H1 (cell line): ENCODE measurements around the gene ASTN2. TPM values are rescaled to one million over a fixed set of nuclear protein-coding genes. Genes with fewer than 3 reads are reported as not detected.

ENCODE experiments used
- CTCF ChIA-PET: fragments of 300-600 bp; sonication (Branson Sonifier 250); formaldehyde crosslinking; loops from one replicate; lab custom pipeline; 2021; ENCODE audit not compliant: partially characterized antibody; lab: Charles Lee
- POLR2A ChIA-PET: fragments of 300-600 bp; sonication (Branson Sonifier 250); formaldehyde crosslinking; loops from one replicate; lab custom pipeline; 2021; ENCODE audit warnings: inconsistent platforms; ENCODE audit not compliant: partially characterized antibody; lab: Charles Lee
- DNase-seq, 2 experiments: peaks; one replicate each; pipeline versions ENCODE4 v3.0.0 to v3.0.0-alpha.2; 2010 to 2022; ENCODE audit warnings: low spot score in 2 of 2, low read depth in 1 of 2, mixed read lengths in 1 of 2
- FAIRE-seq: peaks from 2 replicates; lab custom pipeline; 2011; peaks lifted over from hg19 to GRCh38; lab: Jason Lieb, UNC
- H2AFZ ChIP-seq: 2 replicates; pipeline ENCODE4 v1.8.1; 2012; ENCODE audit warnings: low read length, inconsistent platforms
- H2AK5ac ChIP-seq: 2 replicates; pipeline ENCODE4 v1.6.1; 2013; ENCODE audit warnings: low read depth, low read length
- H2BK120ac ChIP-seq: replicated peaks from 2 replicates; pipeline ENCODE3; 2013; ENCODE audit warnings: low read depth, low read length, inconsistent platforms
- H2BK12ac ChIP-seq: 2 replicates; pipeline ENCODE4 v1.6.1; 2013; ENCODE audit warnings: low read depth, low read length
- H2BK15ac ChIP-seq: 2 replicates; pipeline ENCODE4 v1.6.1; 2013; ENCODE audit warnings: low read length
- H2BK20ac ChIP-seq: 2 replicates; pipeline ENCODE4 v1.6.1; 2013; ENCODE audit warnings: low read length
- H2BK5ac ChIP-seq: 2 replicates; pipeline ENCODE4 v1.6.1; 2013; ENCODE audit warnings: low read depth, low read length
- H3K14ac ChIP-seq: 2 replicates; pipeline ENCODE4 v1.6.1; 2013; ENCODE audit warnings: inconsistent platforms; ENCODE audit not compliant: insufficient read length
- H3K18ac ChIP-seq: 2 replicates; pipeline ENCODE4 v1.6.1; 2013; ENCODE audit warnings: low read length; ENCODE audit errors: extremely low read depth
- H3K23ac ChIP-seq: 2 replicates; pipeline ENCODE4 v1.6.1; 2013; ENCODE audit warnings: inconsistent platforms; ENCODE audit not compliant: insufficient read length
- H3K23me2 ChIP-seq: 2 replicates; pipeline ENCODE4 v1.6.1; 2013; ENCODE audit warnings: low read depth, low read length
- H3K27ac ChIP-seq: 2 replicates; pipeline ENCODE4 v1.6.1; 2011; ENCODE audit warnings: low read depth, low read length, inconsistent platforms
- H3K27me3 ChIP-seq, 4 experiments: replicated peaks in 1 of 4; 1 replicate in 1 of 4; 2 replicates in 3 of 4; pipeline versions ENCODE4 v1.6.1 to v1.8.1; 2011 to 2013; ENCODE audit warnings: low read length in 3 of 4, mild to moderate bottlenecking in 3 of 4, inconsistent platforms in 2 of 4, mixed read lengths in 2 of 4, moderate library complexity in 1 of 4; ENCODE audit not compliant: control insufficient read depth in 3 of 4, insufficient read depth in 3 of 4; ENCODE audit errors: extremely low read depth in 1 of 4
- H3K36me3 ChIP-seq, 4 experiments: 2 replicates each; pipeline versions ENCODE4 v1.6.1 to v1.8.1; 2011 to 2013; ENCODE audit warnings: mild to moderate bottlenecking in 4 of 4, low read length in 3 of 4, moderate library complexity in 2 of 4, control low read depth in 1 of 4, inconsistent platforms in 1 of 4; ENCODE audit not compliant: insufficient read depth in 4 of 4, control insufficient read depth in 2 of 4
- H3K4ac ChIP-seq: replicated peaks from 2 replicates; pipeline ENCODE3; 2013; ENCODE audit warnings: low read length, low read depth, mixed read lengths, inconsistent platforms; ENCODE audit not compliant: insufficient read length
- H3K4me1 ChIP-seq, 4 experiments: replicated peaks in 1 of 4; 1 replicate in 1 of 4; 2 replicates in 3 of 4; pipeline versions ENCODE4 v1.6.1 to v1.8.1; 2011 to 2013; ENCODE audit warnings: low read length in 3 of 4, inconsistent platforms in 2 of 4, mixed read lengths in 1 of 4; ENCODE audit not compliant: insufficient read depth in 4 of 4, control insufficient read depth in 3 of 4
- H3K4me2 ChIP-seq, 2 experiments: 2 replicates each; pipeline versions ENCODE4 v1.6.1 to v1.8.1; 2011 to 2013; ENCODE audit warnings: low read depth in 2 of 2, low read length in 2 of 2, control low read depth in 1 of 2, inconsistent platforms in 1 of 2, mild to moderate bottlenecking in 1 of 2; ENCODE audit not compliant: insufficient read depth in 1 of 2
- H3K4me3 ChIP-seq, 4 experiments: fragments of 200-600, 300-600 bp in 1 of 4; sonication (generic), shearing (Covaris generic), sonication (Bioruptor Twin) in 1 of 4; 2 replicates each; pipeline versions ENCODE4 v1.5.1 to v1.8.1; 2011 to 2016; ENCODE audit warnings: low read length in 4 of 4, low read depth in 3 of 4, control low read depth in 2 of 4, inconsistent platforms in 2 of 4, mild to moderate bottlenecking in 2 of 4, mixed read lengths in 1 of 4, moderate library complexity in 1 of 4; ENCODE audit not compliant: insufficient read depth in 2 of 4; ENCODE audit errors: extremely low read depth in 1 of 4
- H3K56ac ChIP-seq: replicated peaks from 2 replicates; pipeline ENCODE3; 2013; ENCODE audit warnings: low read depth, mild to moderate bottlenecking, mixed read lengths, low read length, inconsistent platforms; ENCODE audit not compliant: insufficient read length
- H3K79me1 ChIP-seq: 2 replicates; pipeline ENCODE4 v1.6.1; 2013; ENCODE audit warnings: low read depth, low read length, control low read depth
- H3K79me2 ChIP-seq, 2 experiments: 2 replicates each; pipeline versions ENCODE4 v1.6.1 to v1.8.1; 2012 to 2013; ENCODE audit warnings: low read length in 2 of 2, mild to moderate bottlenecking in 2 of 2, inconsistent platforms in 1 of 2; ENCODE audit not compliant: insufficient read depth in 2 of 2, control insufficient read depth in 1 of 2
- H3K9ac ChIP-seq, 4 experiments: replicated peaks in 1 of 4; 1 replicate in 1 of 4; 2 replicates in 3 of 4; pipeline versions ENCODE4 v1.6.1 to v1.8.1; 2011 to 2013; ENCODE audit warnings: low read depth in 3 of 4, low read length in 3 of 4, control low read depth in 2 of 4, mild to moderate bottlenecking in 2 of 4, moderate library complexity in 2 of 4, inconsistent platforms in 1 of 4; ENCODE audit errors: extremely low read depth in 1 of 4
- H3K9me3 ChIP-seq, 2 experiments: 2 replicates each; pipeline versions ENCODE4 v1.6.1 to v1.8.1; 2012 to 2013; ENCODE audit warnings: mild to moderate bottlenecking in 2 of 2, moderate library complexity in 2 of 2, control low read depth in 1 of 2, inconsistent platforms in 1 of 2, low read depth in 1 of 2, low read length in 1 of 2, mixed read lengths in 1 of 2; ENCODE audit not compliant: insufficient read depth in 2 of 2
- H4K20me1 ChIP-seq, 2 experiments: replicated peaks in 1 of 2; 2 replicates each; pipeline versions ENCODE3 to v1.8.1; 2011 to 2013; ENCODE audit warnings: inconsistent platforms in 2 of 2, low read length in 2 of 2, mild to moderate bottlenecking in 1 of 2; ENCODE audit not compliant: insufficient read depth in 2 of 2, control insufficient read depth in 1 of 2
- H4K5ac ChIP-seq: 2 replicates; pipeline ENCODE4 v1.6.1; 2013; ENCODE audit warnings: low read length, low read depth, mixed read lengths, inconsistent platforms; ENCODE audit not compliant: insufficient read length
- H4K8ac ChIP-seq: 2 replicates; pipeline ENCODE4 v1.8.0; 2013; ENCODE audit warnings: mild to moderate bottlenecking, moderate library complexity, low read length, inconsistent platforms; ENCODE audit not compliant: insufficient read depth; ENCODE audit errors: extremely low read depth
- H4K91ac ChIP-seq: replicated peaks from 2 replicates; pipeline ENCODE3; 2013; ENCODE audit warnings: low read length, mixed read lengths, inconsistent platforms; ENCODE audit not compliant: insufficient read length
- CEBPB ChIP-seq: IDR thresholded peaks from 2 replicates; pipeline ENCODE4 v1.6.1; 2012; ENCODE audit warnings: low read depth, low read length
- CHD2 ChIP-seq: IDR thresholded peaks from 2 replicates; pipeline ENCODE4 v1.6.1; 2012; ENCODE audit warnings: low read length, improper control_type of control experiment
- CTBP2 ChIP-seq: IDR thresholded peaks from 2 replicates; pipeline ENCODE4 v1.7.0; 2011; ENCODE audit warnings: borderline replicate concordance, mild to moderate bottlenecking, moderate library complexity, mixed read lengths, low read length; ENCODE audit not compliant: insufficient read depth, insufficient read length
- EZH2 ChIP-seq: fragments of 200-600 bp; sonication (generic); IDR thresholded peaks from 2 replicates; pipeline ENCODE4 v1.7.1; 2012; ENCODE audit warnings: low read depth, mild to moderate bottlenecking, moderate library complexity, low read length, inconsistent platforms; ENCODE audit not compliant: severe bottlenecking
- HDAC2 ChIP-seq, 2 experiments: fragments of 300-600 bp in 1 of 2; sonication (generic) in 1 of 2; IDR thresholded peaks; 2 replicates each; pipeline ENCODE4 v1.6.1; 2011 to 2012; ENCODE audit warnings: low read depth in 2 of 2, low read length in 2 of 2, mild to moderate bottlenecking in 2 of 2, moderate library complexity in 2 of 2, borderline replicate concordance in 1 of 2, inconsistent platforms in 1 of 2
- HDAC6 ChIP-seq: IDR thresholded peaks from one replicate; pipeline ENCODE4 v1.7.1; 2012; ENCODE audit warnings: low read depth, mild to moderate bottlenecking, inconsistent platforms, low read length, moderate library complexity
- JUN ChIP-seq: IDR thresholded peaks from 2 replicates; pipeline ENCODE4 v1.6.1; 2011; ENCODE audit warnings: low read depth, mild to moderate bottlenecking, improper control_type of control experiment, low read length
- POLR2AphosphoS5 ChIP-seq: IDR thresholded peaks from 2 replicates; pipeline ENCODE4 v1.6.1; 2011; ENCODE audit warnings: low read depth, low read length
- SIRT6 ChIP-seq: IDR thresholded peaks from one replicate; pipeline ENCODE4 v1.7.1; 2012; ENCODE audit warnings: low read length, inconsistent platforms
- SP4 ChIP-seq: IDR thresholded peaks from 2 replicates; pipeline ENCODE4 v1.6.1; 2012; ENCODE audit warnings: low read length, inconsistent platforms
- TAF7 ChIP-seq: optimal IDR thresholded peaks from 2 replicates; pipeline ENCODE3; 2011; ENCODE audit warnings: low read depth, mild to moderate bottlenecking, inconsistent platforms, low read length, moderate library complexity, borderline replicate concordance
- TEAD4 ChIP-seq: IDR thresholded peaks from 2 replicates; pipeline ENCODE4 v1.6.1; 2012; ENCODE audit warnings: low read depth, low read length, inconsistent platforms, mixed read lengths
- polyA plus RNA-seq, 7 experiments: library from polyadenylated mRNA; depleted of rRNA in 3 of 7; stranded (reverse) in 5 of 7; unstranded in 2 of 7; fragments of >200 nt in 5 of 7; fragments of 200-250 nt in 2 of 7; gene quantifications; 1 replicate in 5 of 7; 2 replicates in 1 of 7; 4 replicates in 1 of 7; pipeline versions ENCODE4 v1.2.1 to v1.2.3, GENCODE V29; 2011 to 2013; ENCODE audit warnings: missing spikeins in 2 of 7, mixed read lengths in 2 of 7
- total RNA-seq: library from RNA; stranded (reverse); fragmentation: NEBNext Ultra II Directional; extraction: Animal tissue kit (Norgen Biotek cat#: 25700); gene quantifications from 2 replicates; pipeline ENCODE4 v1.2.1, GENCODE V29; 2021
- TF ChIP-seq, protein P1 (sequence below): IDR thresholded peaks from 2 replicates; pipeline ENCODE4 v1.6.1; 2012; ENCODE audit warnings: inconsistent platforms

Gene ASTN2
- total and polyA plus RNA-seq, 2 of the 8 experiments (the other 6 are each of a cell fraction or from before 2014, with no cell fraction given) = 8.2 to 13.7 TPM

DNA sequence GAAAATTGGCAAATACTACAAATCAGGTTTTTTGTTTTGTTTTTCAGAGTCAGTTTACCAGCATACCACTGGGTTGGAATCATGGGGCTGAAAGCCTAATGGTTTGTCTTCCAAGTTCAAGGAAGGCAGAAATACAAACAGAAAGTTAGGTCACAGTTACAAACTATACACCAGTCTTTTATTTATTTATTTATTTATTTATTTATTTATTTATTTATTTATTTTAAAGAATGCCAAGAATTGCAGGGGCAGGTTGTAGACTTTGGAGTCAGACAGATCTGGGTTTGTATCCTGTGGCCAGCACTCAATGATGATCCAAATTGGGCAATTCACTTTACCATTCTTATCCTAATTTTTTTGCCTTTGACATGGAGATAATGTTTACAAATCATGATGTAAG, 353.9 kb downstream of the ASTN2 start:
- H3K23ac ChIP-seq = no peak overlapping the region
- CTCF ChIA-PET = interaction anchor here (0.7 kb wide), 1 partner anchor 12 kb away, joined by 3 read pairs; no protein-coding TSS in a partner anchor
- no peak overlapping the region for H2BK5ac ChIP-seq
- H2BK12ac ChIP-seq = no peak overlapping the region
- no peak overlapping the region for H3K18ac ChIP-seq
- no peaks in the 10 kb centered on the region for H3K27me3 ChIP-seq
- no peaks in the 10 kb centered on the region for H4K20me1 ChIP-seq
- H2AK5ac ChIP-seq = no peak overlapping the region
- no peaks in the 10 kb centered on the region for H3K23me2 ChIP-seq
- no peak overlapping the region for H3K27ac ChIP-seq
- FAIRE-seq = no peak
- no peaks in the 10 kb centered on the region for H3K79me1 ChIP-seq
- no peak overlapping the region for H4K5ac ChIP-seq
- H4K91ac ChIP-seq = no peak overlapping the region
- no peak overlapping the region for H4K8ac ChIP-seq
- H3K14ac ChIP-seq = no peak overlapping the region
- no peak overlapping the region for H2BK15ac ChIP-seq
- DNase-seq = no peak
- H2BK20ac ChIP-seq = no peak overlapping the region
- no peak overlapping the region for H3K4me3 ChIP-seq
- H3K36me3 ChIP-seq = no peaks in the 10 kb centered on the region
- H3K4me2 ChIP-seq = no peak overlapping the region
- H2BK120ac ChIP-seq = no peak overlapping the region
- H3K9me3 ChIP-seq = 0 out of 4 replicates have a peak, but pooled peaks cover 0 to 2% of the 10 kb centered on the region in 2 experiments
- H3K79me2 ChIP-seq = no peaks in the 10 kb centered on the region
- TF ChIP-seq CTBP2 = no peak
- no peak for TF ChIP-seq HDAC2 (IDR thresholded peaks at IDR 0.05; ENCODE audit: borderline replicate concordance in 1 of 2, low read depth in 2 of 2, low read length in 2 of 2)
- no peak for TF ChIP-seq TEAD4
- TF ChIP-seq POLR2AphosphoS5 = no peak
- TF ChIP-seq, protein P1, sequence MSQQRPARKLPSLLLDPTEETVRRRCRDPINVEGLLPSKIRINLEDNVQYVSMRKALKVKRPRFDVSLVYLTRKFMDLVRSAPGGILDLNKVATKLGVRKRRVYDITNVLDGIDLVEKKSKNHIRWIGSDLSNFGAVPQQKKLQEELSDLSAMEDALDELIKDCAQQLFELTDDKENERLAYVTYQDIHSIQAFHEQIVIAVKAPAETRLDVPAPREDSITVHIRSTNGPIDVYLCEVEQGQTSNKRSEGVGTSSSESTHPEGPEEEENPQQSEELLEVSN = no peak
- no peak for TF ChIP-seq SIRT6
- TF ChIP-seq JUN = no peak
- no peak for TF ChIP-seq CEBPB
- no peak for TF ChIP-seq CHD2
- no peak for TF ChIP-seq TAF7
- TF ChIP-seq HDAC6 = no peak
- TF ChIP-seq EZH2 = no peak
- TF ChIP-seq SP4 = no peak
- TF ChIP-seq, all 59 proteins: peak for 0
- POLR2A ChIA-PET = no interaction called here
- H2AFZ ChIP-seq = no peak overlapping the region
- H3K4me1 ChIP-seq = no peaks in the 10 kb centered on the region
- H3K9ac ChIP-seq = no peak overlapping the region
- H3K4ac ChIP-seq = no peak overlapping the region
- no peak overlapping the region for H3K56ac ChIP-seq
